ENCODE data around the gene MYOG.

GRCh38 chr1:203112475-203112874 lies 26.7 kb upstream of the MYOG start:
- TF ChIP-seq CTCF (IDR thresholded peaks at IDR 0.05) (no peak), EZH2 (IDR thresholded peaks at IDR 0.05; ENCODE audit: borderline replicate concordance, insufficient read depth, low read depth, low read length, poor library complexity, severe bottlenecking) (no peak)
